Breast epithelium (tissue), 3 donors: Measurements from ENCODE around the gene SLC4A9.

Source experiments
- POLR2AphosphoS5 ChIP-seq, 3 donors: sonication (generic); formaldehyde crosslinking; IDR thresholded peaks; one replicate each; pipeline ENCODE4 v1.6.1; 2017; ENCODE audit warnings: antibody characterized with exemption in 3 of 3
- TF ChIP-seq, protein P1 (sequence below), 3 donors: fragments of 450-650 bp; IDR thresholded peaks; one replicate each; pipeline ENCODE4 v1.5.1; 2016 to 2017; ENCODE audit warnings: antibody characterized with exemption in 3 of 3, mild to moderate bottlenecking in 3 of 3, moderate library complexity in 3 of 3

DNA sequence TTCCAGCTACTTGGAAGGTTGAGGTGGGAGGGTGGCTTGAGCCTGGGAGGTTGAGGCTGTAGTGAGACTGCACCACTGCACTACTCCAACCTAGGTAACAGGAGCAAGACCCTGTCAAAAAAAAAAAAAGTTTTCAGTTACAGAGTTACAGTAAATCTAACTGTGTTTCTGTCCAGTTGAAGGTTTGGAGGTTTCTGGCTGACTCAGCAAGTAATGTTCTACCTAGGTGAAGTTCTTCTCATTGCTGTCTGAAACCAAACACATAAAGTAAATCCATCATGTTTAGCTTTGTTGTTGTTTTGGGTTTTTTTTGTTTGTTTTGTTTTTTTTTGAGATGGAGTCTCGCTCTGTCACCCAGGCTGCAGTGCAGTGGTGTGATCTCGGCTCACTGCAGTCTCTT is 33.7 kb downstream of the SLC4A9 start:
- TF ChIP-seq, protein P1, sequence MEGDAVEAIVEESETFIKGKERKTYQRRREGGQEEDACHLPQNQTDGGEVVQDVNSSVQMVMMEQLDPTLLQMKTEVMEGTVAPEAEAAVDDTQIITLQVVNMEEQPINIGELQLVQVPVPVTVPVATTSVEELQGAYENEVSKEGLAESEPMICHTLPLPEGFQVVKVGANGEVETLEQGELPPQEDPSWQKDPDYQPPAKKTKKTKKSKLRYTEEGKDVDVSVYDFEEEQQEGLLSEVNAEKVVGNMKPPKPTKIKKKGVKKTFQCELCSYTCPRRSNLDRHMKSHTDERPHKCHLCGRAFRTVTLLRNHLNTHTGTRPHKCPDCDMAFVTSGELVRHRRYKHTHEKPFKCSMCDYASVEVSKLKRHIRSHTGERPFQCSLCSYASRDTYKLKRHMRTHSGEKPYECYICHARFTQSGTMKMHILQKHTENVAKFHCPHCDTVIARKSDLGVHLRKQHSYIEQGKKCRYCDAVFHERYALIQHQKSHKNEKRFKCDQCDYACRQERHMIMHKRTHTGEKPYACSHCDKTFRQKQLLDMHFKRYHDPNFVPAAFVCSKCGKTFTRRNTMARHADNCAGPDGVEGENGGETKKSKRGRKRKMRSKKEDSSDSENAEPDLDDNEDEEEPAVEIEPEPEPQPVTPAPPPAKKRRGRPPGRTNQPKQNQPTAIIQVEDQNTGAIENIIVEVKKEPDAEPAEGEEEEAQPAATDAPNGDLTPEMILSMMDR (IDR thresholded peaks at IDR 0.05), result no peak
- no peak for TF ChIP-seq POLR2AphosphoS5 (IDR thresholded peaks at IDR 0.05)
